Fibroblast of lung (primary cell): ENCODE results near the gene KIF3A. TPM values are rescaled to one million over a fixed set of nuclear protein-coding genes. Genes with fewer than 3 reads are reported as not detected.
A peak's percentile ranks its signal among the peaks of the same experiment; 100 is the strongest.

Experiments
- DNase-seq, 2 donors: peaks; one replicate each; pipeline versions ENCODE4 v3.0.0 to v3.0.0-alpha.2; 2010; ENCODE audit warnings: low read depth in 2 of 2
- H2AFZ ChIP-seq: 2 replicates; pipeline ENCODE4 v1.5.1; 2012; ENCODE audit warnings: low read length, control low read depth, inconsistent platforms
- H3K27ac ChIP-seq: 2 replicates; pipeline ENCODE4 v1.5.1; 2011; ENCODE audit warnings: low read length, control low read depth; ENCODE audit not compliant: insufficient read depth
- H3K27me3 ChIP-seq: 2 replicates; pipeline ENCODE4 v1.5.1; 2011; ENCODE audit warnings: mild to moderate bottlenecking, low read length; ENCODE audit not compliant: control insufficient read depth, insufficient read depth
- H3K36me3 ChIP-seq: 2 replicates; pipeline ENCODE4 v1.5.1; 2011; ENCODE audit warnings: low read length; ENCODE audit not compliant: control insufficient read depth, insufficient read depth
- H3K4me1 ChIP-seq: 2 replicates; pipeline ENCODE4 v1.5.1; 2011; ENCODE audit warnings: low read length; ENCODE audit not compliant: control insufficient read depth, insufficient read depth; ENCODE audit errors: extremely low read depth
- H3K4me2 ChIP-seq: 2 replicates; pipeline ENCODE4 v1.5.1; 2011; ENCODE audit warnings: low read length, control low read depth; ENCODE audit not compliant: insufficient read depth; ENCODE audit errors: extremely low read depth
- H3K4me3 ChIP-seq, 4 experiments: fragments of 200-600 bp in 1 of 4; sonication (generic) in 1 of 4; replicated peaks in 1 of 4; 2 replicates each; pipeline ENCODE4 v1.5.1; 2011 to 2016; ENCODE audit warnings: low read length in 4 of 4, low read depth in 3 of 4, mild to moderate bottlenecking in 3 of 4, control low read depth in 2 of 4, inconsistent platforms in 1 of 4, mixed read lengths in 1 of 4; ENCODE audit not compliant: insufficient read depth in 1 of 4; ENCODE audit errors: control extremely low read depth in 1 of 4
- H3K79me2 ChIP-seq: 2 replicates; pipeline ENCODE4 v1.5.1; 2012; ENCODE audit warnings: mild to moderate bottlenecking, low read length, inconsistent platforms; ENCODE audit not compliant: control insufficient read depth, insufficient read depth
- H3K9ac ChIP-seq: 2 replicates; pipeline ENCODE4 v1.5.1; 2011; ENCODE audit warnings: mild to moderate bottlenecking, low read length, control low read depth; ENCODE audit not compliant: insufficient read depth
- H3K9me3 ChIP-seq: 2 replicates; pipeline ENCODE4 v1.5.1; 2012; ENCODE audit warnings: low read depth, low read length; ENCODE audit not compliant: control insufficient read depth, insufficient read depth
- H4K20me1 ChIP-seq: 2 replicates; pipeline ENCODE4 v1.5.1; 2011; ENCODE audit warnings: low read length; ENCODE audit not compliant: control insufficient read depth, insufficient read depth; ENCODE audit errors: extremely low read depth
- CTCF ChIP-seq, 2 donors: IDR thresholded peaks in 1 of 2; conservative IDR thresholded peaks in 1 of 2; 1 replicate in 1 of 2; 2 replicates in 1 of 2; pipeline ENCODE4 v1.5.1; 2011 to 2012; ENCODE audit warnings: low read length in 2 of 2, control low read depth in 1 of 2, inconsistent platforms in 1 of 2, low read depth in 1 of 2, mild to moderate bottlenecking in 1 of 2
- EZH2 ChIP-seq: IDR thresholded peaks from 2 replicates; pipeline ENCODE4 v1.5.1; 2012; ENCODE audit warnings: low read length, control low read depth, mild to moderate bottlenecking; ENCODE audit errors: missing control alignments
- polyA plus RNA-seq, 2 donors: library from polyadenylated mRNA; depleted of rRNA in 1 of 2; stranded (reverse) in 1 of 2; unstranded in 1 of 2; fragments of >200 nt; gene quantifications; 2 replicates each; pipeline ENCODE4 v1.2.1, GENCODE V29; 2011 to 2012; ENCODE audit warnings: missing spikeins in 1 of 2
- total RNA-seq: library from RNA; depleted of rRNA; stranded (reverse); fragments of >200 nt; gene quantifications from 2 replicates; pipeline ENCODE4 v1.2.1, GENCODE V29; 2014

KIF3A gene
- total and polyA plus RNA-seq, 2 donors (not counting 1 experiment from before 2014, with no cell fraction given): 8.8 to 11.2 TPM

- Histone ChIP-seq H3K9ac (no peak overlapping the region), H3K27ac (no peak overlapping the region), H3K79me2 (no peaks in the 10 kb centered on the region), H4K20me1 (no peaks in the 10 kb centered on the region), H3K9me3 (no peaks in the 10 kb centered on the region), H3K4me1 (no peaks in the 10 kb centered on the region), H3K4me2 (no peak overlapping the region), H3K36me3 (no peaks in the 10 kb centered on the region), H3K27me3 (no peaks in the 10 kb centered on the region), H3K4me3 (no peak overlapping the region), H2AFZ (no peak overlapping the region)
- TF ChIP-seq CTCF (conservative IDR thresholded peaks at IDR 0.05 in 1 of 2, IDR thresholded peaks at IDR 0.05 in 1 of 2; ENCODE audit: low read depth in 1 of 2, low read length in 2 of 2) (no peak), EZH2 (no peak)
- no peak for DNase-seq
These were observed 28.7 kb downstream of the KIF3A start for GRCh38 chr5:132708645-132709044.

GRCh38 chr5:132704875-132705274, 32.5 kb downstream of the KIF3A start:
- H3K9ac ChIP-seq: no peak overlapping the region
- no peaks in the 10 kb centered on the region for H3K27me3 ChIP-seq
- no peaks in the 10 kb centered on the region for H3K36me3 ChIP-seq
- no peak overlapping the region for H3K4me3 ChIP-seq
- no peak overlapping the region for H3K4me2 ChIP-seq
- TF ChIP-seq EZH2: no peak
- TF ChIP-seq CTCF (conservative IDR thresholded peaks at IDR 0.05 in 1 of 2, IDR thresholded peaks at IDR 0.05 in 1 of 2; ENCODE audit: low read depth in 1 of 2, low read length in 2 of 2): no peak
- no peaks in the 10 kb centered on the region for H3K4me1 ChIP-seq
- H3K79me2 ChIP-seq: no peaks in the 10 kb centered on the region
- H3K9me3 ChIP-seq: no peaks in the 10 kb centered on the region
- no peaks in the 10 kb centered on the region for H4K20me1 ChIP-seq
- no peak overlapping the region for H3K27ac ChIP-seq
- peak in 1 of 2 donors; percentile 66 for DNase-seq
- no peak overlapping the region for H2AFZ ChIP-seq

DNA sequence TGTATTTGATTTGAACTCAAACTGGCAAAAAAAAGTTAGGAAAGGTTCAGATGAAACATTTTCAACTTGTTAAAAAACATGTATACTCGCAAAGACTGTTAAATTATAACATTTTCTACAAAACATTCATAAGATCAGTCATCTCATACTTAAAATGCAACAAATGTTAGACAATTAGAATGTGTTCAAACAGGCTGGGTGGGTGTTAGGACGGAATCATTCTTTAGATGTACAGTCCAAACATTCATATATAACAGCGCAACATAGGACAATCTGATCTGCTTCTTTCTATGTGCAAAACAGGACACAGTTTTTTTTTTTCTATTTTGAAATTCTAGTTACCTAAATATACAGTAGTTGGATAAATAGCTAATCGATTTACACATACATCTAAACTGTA, 41.4 kb downstream of the KIF3A start:
- no peak overlapping the region for H3K9ac ChIP-seq
- H3K4me2 ChIP-seq: no peak overlapping the region
- no peak for TF ChIP-seq EZH2
- no peak for TF ChIP-seq CTCF (conservative IDR thresholded peaks at IDR 0.05 in 1 of 2, IDR thresholded peaks at IDR 0.05 in 1 of 2; ENCODE audit: low read depth in 1 of 2, low read length in 2 of 2)
- H3K27ac ChIP-seq: no peak overlapping the region
- H3K27me3 ChIP-seq: no peaks in the 10 kb centered on the region
- H3K36me3 ChIP-seq: no peaks in the 10 kb centered on the region
- no peak overlapping the region for H2AFZ ChIP-seq
- H3K9me3 ChIP-seq: no peaks in the 10 kb centered on the region
- no peaks in the 10 kb centered on the region for H4K20me1 ChIP-seq
- no peaks in the 10 kb centered on the region for H3K4me1 ChIP-seq
- H3K79me2 ChIP-seq: no peaks in the 10 kb centered on the region
- no peak for DNase-seq
- H3K4me3 ChIP-seq: no peak overlapping the region
